ENCODE data around the gene RAB40B.
A peak's percentile ranks its signal among the peaks of the same experiment; 100 is the strongest.

The RAB40B gene

GRCh38 chr17:82737967-82738877, 39.7 kb upstream of the RAB40B start:
- TF ChIP-seq FOXP2 (optimal IDR thresholded peaks at IDR 0.05; ENCODE audit: borderline replicate concordance, extremely low read depth, extremely low read length, insufficient read depth) (no peak), SIN3A (IDR thresholded peaks at IDR 0.05; ENCODE audit: borderline replicate concordance, insufficient read depth, low read length) (no peak)

GRCh38 chr17:82736511-82737185, 38.1 kb upstream of the RAB40B start:
- no peak for TF ChIP-seq REST (IDR thresholded peaks at IDR 0.05; ENCODE audit: insufficient read depth in 1 of 2, low read depth in 2 of 2, low read length in 2 of 2)
- no peak for TF ChIP-seq SIN3A (IDR thresholded peaks at IDR 0.05; ENCODE audit: borderline replicate concordance, insufficient read depth, low read length)
- no peak for TF ChIP-seq FOXP2 (optimal IDR thresholded peaks at IDR 0.05; ENCODE audit: borderline replicate concordance, extremely low read depth, extremely low read length, insufficient read depth)
- no peak for TF ChIP-seq POLR2AphosphoS5 (IDR thresholded peaks at IDR 0.05; ENCODE audit: low read depth, low read length)
- TF ChIP-seq TAF1 (IDR thresholded peaks at IDR 0.05; ENCODE audit: borderline replicate concordance, insufficient read depth, low read length): no peak

GRCh38 chr17:82734987-82735866, 36.7 kb upstream of the RAB40B start, which contains the start of gene FN3K:
FN3K (plus strand) TSS chr17:82735615; CDS start chr17:82735637, 22 bp downstream.
- TF ChIP-seq POLR2AphosphoS5 (IDR thresholded peaks at IDR 0.05; ENCODE audit: low read depth, low read length) (peak; percentile 70), REST (IDR thresholded peaks at IDR 0.05; ENCODE audit: insufficient read depth in 1 of 2, low read depth in 2 of 2, low read length in 2 of 2) (no peak)

GRCh38 chr17:82732118-82732743, 33.7 kb upstream of the RAB40B start:
- no peak for TF ChIP-seq TAF1 (IDR thresholded peaks at IDR 0.05; ENCODE audit: borderline replicate concordance, insufficient read depth, low read length)
- TF ChIP-seq REST (IDR thresholded peaks at IDR 0.05; ENCODE audit: insufficient read depth in 1 of 2, low read depth in 2 of 2, low read length in 2 of 2): no peak
- no peak for TF ChIP-seq SIN3A (IDR thresholded peaks at IDR 0.05; ENCODE audit: borderline replicate concordance, insufficient read depth, low read length)
- TF ChIP-seq FOXP2 (optimal IDR thresholded peaks at IDR 0.05; ENCODE audit: borderline replicate concordance, extremely low read depth, extremely low read length, insufficient read depth): no peak
- TF ChIP-seq POLR2AphosphoS5 (IDR thresholded peaks at IDR 0.05; ENCODE audit: low read depth, low read length): no peak
